GM10847 (cell line): ENCODE measurements around the gene COL6A6.

ENCODE experiments used
- POLR2A ChIP-seq: IDR thresholded peaks from 2 replicates; pipeline ENCODE4 v1.6.1; 2011; ENCODE audit not compliant: insufficient read length; ENCODE audit errors: extremely low read depth

COL6A6 gene

GRCh38 chr3:130516645-130517512, at the start of gene COL6A6:
Gene COL6A6 (plus strand): TSS chr3:130517177. CDS start chr3:130560365, 43,188 bp downstream.
- no peak for TF ChIP-seq POLR2A

GRCh38 chr3:130468311-130468710, 48.7 kb upstream of the COL6A6 start:
- TF ChIP-seq POLR2A = no peak

- no peak for TF ChIP-seq POLR2A
Measured at GRCh38 chr3:130470126-130470525, 46.9 kb upstream of the COL6A6 start.

- TF ChIP-seq POLR2A = no peak
Measured at GRCh38 chr3:130473416-130473815, 43.6 kb upstream of the COL6A6 start.

GRCh38 chr3:130480736-130481135, 36.2 kb upstream of the COL6A6 start:
- no peak for TF ChIP-seq POLR2A

- no peak for TF ChIP-seq POLR2A
Measured at GRCh38 chr3:130488288-130488687, 28.7 kb upstream of the COL6A6 start.

- no peak for TF ChIP-seq POLR2A
Measured at GRCh38 chr3:130488769-130489450, 28.1 kb upstream of the COL6A6 start.

- TF ChIP-seq POLR2A = no peak
Measured at GRCh38 chr3:130490241-130490640, 26.7 kb upstream of the COL6A6 start.

GRCh38 chr3:130491431-130491830, 25.5 kb upstream of the COL6A6 start:
- TF ChIP-seq POLR2A = no peak

GRCh38 chr3:130504701-130505100, 12.3 kb upstream of the COL6A6 start:
- no peak for TF ChIP-seq POLR2A

GRCh38 chr3:130506031-130506430, 10.9 kb upstream of the COL6A6 start:
- no peak for TF ChIP-seq POLR2A

GRCh38 chr3:130507746-130508145, 9.2 kb upstream of the COL6A6 start:
- no peak for TF ChIP-seq POLR2A

- TF ChIP-seq POLR2A = no peak
Measured at GRCh38 chr3:130509008-130509407, 8.0 kb upstream of the COL6A6 start.

GRCh38 chr3:130514681-130515080, 2.3 kb upstream of the COL6A6 start:
- TF ChIP-seq POLR2A = no peak

GRCh38 chr3:130515755-130516154, 1.2 kb upstream of the COL6A6 start:
- no peak for TF ChIP-seq POLR2A

- TF ChIP-seq POLR2A = no peak
Measured at GRCh38 chr3:130517602-130518001, 625 bp downstream of the COL6A6 start.
